HG03520 (cell line): Measurements from ENCODE around the gene MID2.
A peak's percentile ranks its signal among the peaks of the same experiment; 100 is the strongest.
"Not testable (repeated sequence)": the region's sequence is repeated elsewhere in the genome, so short reads cannot be mapped to it uniquely, and the experiment has no call there.

Experiments used
- ATAC-seq: cut with Tn5 transposase; IDR thresholded peaks from one replicate; pipeline ENCODE4 v1.9.1; 2021; ENCODE audit warnings: mild to moderate bottlenecking, moderate library complexity; ENCODE audit not compliant: unreplicated experiment

The MID2 gene

GRCh38 chrX:107836958-107837357, 11.3 kb downstream of the MID2 start:
- no peak for ATAC-seq

GRCh38 chrX:107840971-107841370, 15.3 kb downstream of the MID2 start:
- ATAC-seq: no peak

- no peak for ATAC-seq
These were observed 17.2 kb downstream of the MID2 start for GRCh38 chrX:107842715-107843400.

GRCh38 chrX:107845625-107846024, 20.0 kb downstream of the MID2 start:
- ATAC-seq: no peak

- ATAC-seq: no peak
These were observed 22.9 kb downstream of the MID2 start for GRCh38 chrX:107848591-107848990.

GRCh38 chrX:107849747-107850421, 24.2 kb downstream of the MID2 start:
- ATAC-seq: no peak

GRCh38 chrX:107850422-107850765, 24.7 kb downstream of the MID2 start:
- no peak for ATAC-seq

GRCh38 chrX:107851215-107851614, 25.5 kb downstream of the MID2 start:
- ATAC-seq: no peak

- ATAC-seq: not testable (repeated sequence)
These were observed 26.0 kb downstream of the MID2 start for GRCh38 chrX:107851665-107852064.

- no peak for ATAC-seq
These were observed 30.6 kb downstream of the MID2 start for GRCh38 chrX:107856289-107856688.

GRCh38 chrX:107857041-107857440, 31.4 kb downstream of the MID2 start:
- not testable (repeated sequence) for ATAC-seq

GRCh38 chrX:107857837-107858236, 32.2 kb downstream of the MID2 start:
- no peak for ATAC-seq

GRCh38 chrX:107861056-107861455, 35.4 kb downstream of the MID2 start:
- no peak for ATAC-seq

- no peak for ATAC-seq
These were observed 45.5 kb downstream of the MID2 start for GRCh38 chrX:107871136-107871535.

GRCh38 chrX:107878106-107878505, 52.4 kb downstream of the MID2 start:
- ATAC-seq: no peak

GRCh38 chrX:107880054-107880610, 54.5 kb downstream of the MID2 start:
- ATAC-seq: no peak

- peak; percentile 84 for ATAC-seq
These were observed 68.4 kb downstream of the MID2 start for GRCh38 chrX:107894038-107894437.

- no peak for ATAC-seq
These were observed 77.1 kb downstream of the MID2 start for GRCh38 chrX:107902721-107903120.

GRCh38 chrX:107905366-107905765, 79.7 kb downstream of the MID2 start:
- no peak for ATAC-seq

GRCh38 chrX:107924136-107924746, 98.6 kb downstream of the MID2 start:
- no peak for ATAC-seq

GRCh38 chrX:107934262-107934661, 108.6 kb downstream of the MID2 start:
- no peak for ATAC-seq

- ATAC-seq: no peak
These were observed 109.5 kb downstream of the MID2 start for GRCh38 chrX:107935200-107935599.
